Gastroesophageal sphincter (tissue), 3 donors: Measurements from ENCODE around the gene PTPRD.

Experiments used
- POLR2A ChIP-seq, 2 donors: fragments of 450-650 bp; IDR thresholded peaks; one replicate each; pipeline ENCODE4 v1.6.1; 2017; ENCODE audit warnings: antibody characterized with exemption in 2 of 2, mild to moderate bottlenecking in 2 of 2, moderate library complexity in 1 of 2
- POLR2AphosphoS5 ChIP-seq: sonication (generic); formaldehyde crosslinking; IDR thresholded peaks from one replicate; pipeline ENCODE4 v1.6.1; 2017; ENCODE audit warnings: antibody characterized with exemption
- TF ChIP-seq, protein P1 (sequence below), 4 experiments: fragments of 200-600 bp in 2 of 4; fragments of 450-650 bp in 2 of 4; sonication (generic) in 1 of 4; IDR thresholded peaks; one replicate each; pipeline ENCODE4 v1.5.1; 2017 to 2019; ENCODE audit warnings: antibody characterized with exemption in 4 of 4, mild to moderate bottlenecking in 2 of 4, moderate library complexity in 2 of 4

- TF ChIP-seq, protein P1, sequence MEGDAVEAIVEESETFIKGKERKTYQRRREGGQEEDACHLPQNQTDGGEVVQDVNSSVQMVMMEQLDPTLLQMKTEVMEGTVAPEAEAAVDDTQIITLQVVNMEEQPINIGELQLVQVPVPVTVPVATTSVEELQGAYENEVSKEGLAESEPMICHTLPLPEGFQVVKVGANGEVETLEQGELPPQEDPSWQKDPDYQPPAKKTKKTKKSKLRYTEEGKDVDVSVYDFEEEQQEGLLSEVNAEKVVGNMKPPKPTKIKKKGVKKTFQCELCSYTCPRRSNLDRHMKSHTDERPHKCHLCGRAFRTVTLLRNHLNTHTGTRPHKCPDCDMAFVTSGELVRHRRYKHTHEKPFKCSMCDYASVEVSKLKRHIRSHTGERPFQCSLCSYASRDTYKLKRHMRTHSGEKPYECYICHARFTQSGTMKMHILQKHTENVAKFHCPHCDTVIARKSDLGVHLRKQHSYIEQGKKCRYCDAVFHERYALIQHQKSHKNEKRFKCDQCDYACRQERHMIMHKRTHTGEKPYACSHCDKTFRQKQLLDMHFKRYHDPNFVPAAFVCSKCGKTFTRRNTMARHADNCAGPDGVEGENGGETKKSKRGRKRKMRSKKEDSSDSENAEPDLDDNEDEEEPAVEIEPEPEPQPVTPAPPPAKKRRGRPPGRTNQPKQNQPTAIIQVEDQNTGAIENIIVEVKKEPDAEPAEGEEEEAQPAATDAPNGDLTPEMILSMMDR (IDR thresholded peaks at IDR 0.05) = peak in 3 of 4 experiments; percentile 16 to 28 (median 17)
- no peak for TF ChIP-seq POLR2A (IDR thresholded peaks at IDR 0.05)
- no peak for TF ChIP-seq POLR2AphosphoS5
Measured at GRCh38 chr9:9791611-9792010, 821.2 kb downstream of the PTPRD start.
